Stimulated activated naive CD4-positive, alpha-beta T cell treated with Interleukin-2 at 50 U/mL for 16 hours (primary cell): Measurements from ENCODE around the gene DLX4.
A peak's percentile ranks its signal among the peaks of the same experiment; 100 is the strongest.

ENCODE experiments used
- DNase-seq: peaks from one replicate; lab custom pipeline; 2025; lab: John Stamatoyannopoulos, UW

Gene DLX4

GRCh38 chr17:49968405-49969133 is 421 bp upstream of the DLX4 start:
- DNase-seq = peak; percentile 57

- no peak for DNase-seq
Measured at GRCh38 chr17:49969795-49970389, 902 bp downstream of the DLX4 start.

- DNase-seq = no peak
Measured at GRCh38 chr17:49970498-49970897, 1.5 kb downstream of the DLX4 start.

DNA sequence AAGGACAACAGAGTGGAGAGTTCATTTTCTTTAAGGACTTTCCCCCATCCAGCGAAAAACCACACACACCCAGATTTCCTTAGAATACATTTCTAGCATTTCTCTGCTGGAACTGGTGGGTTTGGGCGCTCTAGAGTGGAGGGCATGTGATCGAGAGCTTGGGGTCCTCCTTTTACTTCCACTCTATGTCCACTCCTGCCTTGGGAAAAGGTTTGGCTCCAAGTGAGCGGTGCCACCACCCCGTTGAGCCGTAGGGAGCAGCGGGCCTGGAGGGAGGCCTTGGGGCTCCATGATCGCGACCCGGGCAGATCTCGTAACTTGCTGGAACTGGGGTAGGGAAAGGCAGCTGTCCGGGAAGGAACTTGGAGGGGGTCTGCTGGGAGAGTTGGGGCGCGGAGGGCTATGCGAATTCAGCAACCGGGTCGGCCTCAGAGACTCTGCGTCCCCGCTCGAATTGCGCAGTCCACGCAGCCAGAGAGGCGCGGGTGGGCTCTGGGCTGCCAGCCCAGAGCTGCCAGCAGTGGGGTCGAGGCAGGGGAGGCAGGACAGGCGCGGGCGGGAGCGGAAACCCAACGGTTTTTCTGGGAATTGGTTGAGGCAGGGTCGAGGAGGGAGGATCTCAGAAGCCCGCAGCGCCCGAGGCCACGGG is 2.3 kb downstream of the DLX4 start:
- DNase-seq = no peak

DNA sequence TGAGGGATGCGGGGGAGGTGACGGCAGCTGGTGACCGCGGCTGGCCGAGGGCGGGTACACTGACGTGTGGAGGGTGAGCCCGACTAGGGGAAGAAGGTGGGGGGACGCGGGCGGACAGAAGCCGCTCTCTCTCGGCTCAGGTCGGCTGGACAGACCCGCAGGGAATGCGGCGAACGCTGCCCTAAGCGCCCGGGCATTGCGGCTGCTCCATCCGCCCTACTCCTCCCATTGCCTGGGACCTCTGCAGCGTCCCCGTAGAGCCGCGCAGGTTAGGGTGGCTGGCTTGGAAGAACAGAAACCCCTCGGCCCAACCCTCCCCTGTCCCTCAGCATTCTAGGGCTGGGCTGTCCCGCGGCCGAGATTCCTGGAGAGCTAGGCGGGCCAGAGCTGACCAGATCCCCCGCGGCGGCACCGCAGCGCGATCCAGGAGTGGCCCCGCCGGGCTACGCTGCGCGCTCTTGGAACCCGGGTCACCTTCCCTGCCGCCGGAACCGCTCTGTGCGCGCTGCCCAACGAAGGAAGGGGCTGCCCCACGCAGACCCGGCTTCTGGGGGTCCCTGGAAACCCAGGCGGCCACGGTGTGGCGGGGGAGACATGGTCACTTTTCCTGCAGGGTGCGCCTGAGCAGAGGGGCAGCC is 3.0 kb downstream of the DLX4 start:
- DNase-seq = no peak

- DNase-seq = no peak
Measured at GRCh38 chr17:49972486-49973270, 3.7 kb downstream of the DLX4 start.

- no peak for DNase-seq
Measured at GRCh38 chr17:49973271-49973615, 4.3 kb downstream of the DLX4 start.

DNA sequence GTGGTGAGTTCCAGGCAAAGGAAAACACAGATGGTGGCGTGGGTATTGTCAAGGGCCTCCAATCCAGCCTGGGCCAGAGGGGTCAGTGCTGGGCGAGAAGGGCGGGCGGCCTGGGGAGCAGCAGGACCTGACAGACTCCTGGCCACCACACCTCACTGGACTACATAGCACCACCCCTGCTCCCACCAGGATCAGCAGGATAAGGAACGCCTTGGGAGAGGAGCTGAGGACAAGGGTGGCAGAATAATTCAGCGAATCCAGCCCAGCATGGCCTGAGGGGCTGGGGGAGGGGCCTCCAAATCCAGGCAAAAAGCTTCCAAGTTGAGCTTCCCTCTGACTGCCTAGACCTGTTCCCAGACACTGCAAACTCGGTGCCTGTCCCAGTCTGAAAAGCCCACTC is 6.5 kb downstream of the DLX4 start:
- no peak for DNase-seq

DNA sequence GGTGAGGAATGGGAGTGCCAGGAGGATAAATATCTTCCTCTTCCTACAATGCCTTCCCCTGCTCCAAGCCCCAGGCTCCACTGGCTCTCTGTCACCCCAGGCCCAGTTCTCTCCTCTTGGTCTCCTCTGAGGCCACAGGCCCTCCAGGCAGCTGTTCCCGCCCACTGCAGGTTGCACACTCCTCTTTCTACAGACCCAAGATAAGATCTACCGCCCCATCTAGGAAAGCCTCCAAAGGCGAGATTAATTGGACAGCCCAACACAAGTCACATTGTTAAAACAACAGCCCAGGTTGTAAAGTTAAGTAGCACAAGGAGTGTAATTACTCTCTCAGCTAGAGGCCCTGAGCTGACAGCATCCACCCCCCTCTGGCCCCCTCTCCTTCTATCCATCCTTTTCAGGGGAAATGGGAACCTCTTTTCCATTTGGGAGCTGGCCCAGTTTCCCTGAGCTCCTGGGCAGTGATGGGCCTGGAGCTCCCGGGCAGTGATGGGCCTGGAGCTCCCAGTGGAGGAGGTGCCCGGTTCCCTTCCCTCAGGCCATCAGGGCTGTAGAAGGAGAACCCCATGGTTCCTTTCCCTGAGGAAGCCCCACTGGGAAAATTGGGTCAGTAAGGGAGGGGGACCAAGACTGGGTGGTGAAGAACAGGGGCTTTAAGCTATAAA is 7.3 kb downstream of the DLX4 start:
- no peak for DNase-seq

DNA sequence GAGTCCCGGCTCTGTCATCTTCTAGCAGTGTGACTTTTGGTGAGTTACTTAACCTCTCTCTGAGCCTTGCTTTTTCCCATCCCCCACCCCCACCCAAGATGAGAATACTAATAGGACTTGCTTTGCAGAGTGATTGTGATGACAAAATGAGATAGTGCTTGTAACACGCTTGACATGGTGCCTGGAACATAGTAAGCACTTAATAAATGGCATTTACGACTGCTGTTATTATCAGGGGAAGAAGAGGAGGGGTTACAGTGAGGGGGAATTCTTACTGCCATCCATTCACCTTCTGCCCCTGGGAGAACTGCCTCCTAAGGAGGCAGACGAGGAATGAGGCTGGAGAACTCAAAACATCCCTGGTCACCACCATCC is 7.8 kb downstream of the DLX4 start:
- DNase-seq = no peak

DNA sequence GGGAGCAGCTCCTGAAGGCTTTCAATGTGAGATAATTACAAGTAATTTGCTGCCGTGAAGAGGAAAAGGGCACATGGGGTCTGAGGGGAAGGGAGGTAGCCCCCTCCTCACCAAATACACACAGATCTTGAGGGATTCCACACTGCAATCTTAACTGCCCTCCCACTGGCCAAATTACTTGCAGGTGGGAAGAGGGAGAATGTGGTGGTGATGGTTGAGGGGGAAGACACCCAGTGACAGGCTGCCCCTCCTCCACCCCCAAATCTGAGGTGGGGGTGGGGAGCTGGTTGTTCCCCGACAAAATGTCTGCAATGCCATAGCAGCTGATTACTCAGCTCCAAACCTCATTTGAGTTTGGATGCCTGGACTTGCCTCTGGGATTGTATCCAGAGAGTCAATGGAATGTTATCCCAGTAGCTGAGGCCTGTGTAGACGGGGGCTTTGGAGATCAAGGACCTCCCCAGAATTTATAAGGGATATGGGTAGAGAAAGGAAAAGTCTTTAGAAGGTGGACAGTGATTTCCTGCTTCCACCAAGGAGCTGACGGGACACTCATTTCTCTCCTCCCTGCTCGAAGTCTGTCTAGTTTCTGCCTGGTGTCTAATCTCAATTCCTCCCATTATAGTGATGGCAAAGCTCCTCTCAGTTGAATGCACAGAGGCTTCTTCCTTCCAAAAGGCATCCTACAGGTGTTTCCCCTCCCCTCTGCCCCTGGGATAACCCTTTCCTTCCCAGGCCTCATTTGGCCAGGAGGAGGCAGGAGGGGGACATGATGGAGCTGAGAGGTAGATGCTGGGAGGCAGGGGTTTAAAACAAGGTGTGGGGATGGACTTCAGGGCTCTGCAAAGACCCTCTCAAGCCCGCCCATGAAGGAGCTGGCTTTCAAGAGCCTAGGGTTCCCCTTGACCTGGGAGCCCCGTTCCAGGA is 8.7 kb downstream of the DLX4 start:
- DNase-seq = no peak

DNA sequence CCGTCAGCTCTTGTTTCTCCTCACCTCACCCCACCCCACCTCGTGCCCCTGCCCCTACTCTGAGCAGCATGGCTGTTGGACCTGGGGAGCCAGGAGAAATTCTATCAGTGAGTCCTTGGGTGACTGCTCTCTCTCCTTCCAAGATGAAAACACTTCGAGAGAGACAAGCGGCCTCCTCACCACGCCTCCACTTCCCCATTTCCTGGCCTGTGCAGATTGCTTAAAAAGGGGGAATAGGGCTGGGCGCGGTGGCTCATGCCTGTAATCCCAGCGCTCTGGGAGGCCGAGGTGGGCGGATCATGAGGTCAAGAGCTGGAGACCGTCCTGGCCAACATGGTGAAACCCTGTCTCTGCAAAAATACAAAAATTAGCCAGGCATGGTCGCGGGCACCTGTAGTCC is 9.5 kb downstream of the DLX4 start:
- no peak for DNase-seq

GRCh38 chr17:49979748-49980479 is 10.9 kb downstream of the DLX4 start:
- DNase-seq = no peak

GRCh38 chr17:49980703-49981197 is 11.8 kb downstream of the DLX4 start:
- DNase-seq = no peak

GRCh38 chr17:49984283-49984682 is 15.3 kb downstream of the DLX4 start:
- no peak for DNase-seq

DNA sequence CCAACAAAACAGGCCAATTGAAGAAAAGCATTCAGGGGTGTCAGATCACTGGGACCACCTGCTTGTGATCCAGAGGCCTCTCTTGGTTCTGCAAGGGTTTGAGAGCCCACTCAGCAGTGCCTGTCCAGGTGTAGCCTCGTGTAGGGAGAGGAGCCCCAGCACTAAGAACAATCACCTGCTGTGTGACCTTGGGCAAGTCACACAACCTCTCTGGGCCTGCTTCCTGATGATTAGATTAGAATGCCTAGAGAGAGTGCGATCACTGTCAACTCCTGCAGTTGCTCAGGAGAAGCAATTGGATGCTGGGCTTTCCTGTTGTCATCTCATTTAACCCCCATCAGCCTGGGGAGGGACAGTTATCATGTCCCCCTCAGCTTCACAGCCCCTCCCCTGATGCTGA is 15.8 kb downstream of the DLX4 start:
- DNase-seq = no peak

- DNase-seq = no peak
Measured at GRCh38 chr17:49985310-49985990, 16.5 kb downstream of the DLX4 start.

GRCh38 chr17:49986396-49987289 is 17.7 kb downstream of the DLX4 start:
- DNase-seq = no peak
